ENCODE data around the gene ELMOD3.
"Not testable (repeated sequence)": the region's sequence is repeated elsewhere in the genome, so short reads cannot be mapped to it uniquely, and the experiment has no call there.

Gene ELMOD3

DNA sequence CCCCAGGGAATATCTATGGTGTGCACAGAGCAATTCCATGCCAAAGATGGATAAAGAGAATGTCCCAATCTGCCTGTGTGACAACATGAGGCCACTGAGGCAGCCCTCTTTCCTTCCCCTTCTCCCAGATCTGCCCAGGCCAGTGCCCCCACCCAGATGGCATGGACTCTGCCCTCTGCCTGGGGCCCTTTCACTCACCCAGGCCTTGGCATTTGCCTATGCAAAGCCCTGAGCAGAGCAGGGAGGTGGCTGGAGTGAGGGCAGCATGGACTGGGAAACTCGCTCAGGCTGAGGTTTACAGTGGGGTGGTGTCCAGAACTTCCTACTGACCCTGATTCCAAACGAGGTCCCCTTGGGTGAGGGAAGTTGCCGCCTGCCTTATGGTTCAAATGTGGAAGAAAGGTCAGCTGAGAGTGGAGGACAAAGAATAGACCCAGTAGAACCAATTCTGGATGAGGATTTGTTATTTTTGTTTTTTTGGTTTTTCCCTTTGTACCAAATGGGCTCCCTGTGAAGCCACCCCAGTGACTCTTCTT is 72.8 kb downstream of the ELMOD3 start:
- no peak for DNase-seq (ENCODE audit: low spot score)

DNA sequence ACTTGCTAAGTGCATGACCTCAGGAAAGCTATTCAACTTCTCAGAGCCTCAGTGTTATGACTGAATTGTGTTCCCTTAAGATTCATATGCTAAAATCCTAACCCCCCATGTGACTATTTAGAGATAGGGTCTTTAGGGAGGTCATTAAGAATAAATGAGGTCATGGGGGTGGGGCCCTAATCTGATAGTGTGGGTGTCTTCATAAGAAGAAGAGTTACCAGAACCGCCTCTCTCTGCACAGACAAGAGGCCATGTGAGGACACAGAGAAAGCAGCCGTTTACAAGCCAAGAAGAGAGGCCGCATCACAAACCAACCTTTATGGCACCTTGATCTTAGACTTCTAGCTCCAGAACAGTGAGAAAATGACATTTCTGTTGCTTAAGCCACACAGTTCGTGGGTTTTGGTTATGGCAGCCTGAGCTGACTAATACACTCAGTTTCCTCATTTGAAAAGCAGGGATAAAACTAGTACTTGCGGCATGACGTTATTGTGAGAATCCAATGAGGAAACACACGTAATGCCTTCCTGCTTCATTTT is 73.8 kb downstream of the ELMOD3 start:
- peak; percentile 49 for DNase-seq (ENCODE audit: low spot score)

DNA sequence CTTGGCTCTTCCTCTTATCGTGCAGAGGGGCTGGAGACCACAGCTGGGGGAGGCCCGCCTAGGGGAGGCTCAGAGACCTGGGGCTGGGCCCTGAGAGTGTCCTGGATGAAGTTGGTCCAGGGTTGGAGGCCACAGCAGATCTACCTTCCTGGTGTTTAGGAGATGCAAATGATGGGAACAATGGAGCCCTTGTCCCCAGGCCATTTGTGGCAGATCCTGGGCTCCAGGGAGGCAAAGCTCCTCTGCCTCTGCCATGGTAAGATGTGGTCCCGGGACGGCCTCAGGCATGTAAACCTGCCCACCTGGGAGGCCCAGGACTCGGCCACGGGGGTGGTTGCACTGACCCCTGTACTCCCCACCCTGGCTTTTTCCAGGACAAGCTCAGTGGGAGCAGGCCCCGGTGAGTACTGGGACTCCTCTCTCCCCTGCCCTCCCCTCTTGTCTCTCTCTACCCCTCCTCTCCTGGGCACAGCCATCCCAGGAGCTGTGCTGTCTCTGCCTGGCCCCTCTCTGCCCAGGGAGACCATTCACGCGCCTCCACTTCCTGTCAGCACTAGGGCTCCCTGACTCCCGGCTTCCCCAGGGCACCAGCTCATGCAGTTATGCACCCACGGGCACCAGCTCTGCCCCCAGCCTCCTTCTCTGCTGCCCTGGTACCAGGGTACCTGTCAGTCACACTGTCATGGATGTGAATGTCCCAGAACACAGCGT is 74.8 kb downstream of the ELMOD3 start:
- DNase-seq (ENCODE audit: low spot score), result no peak

DNA sequence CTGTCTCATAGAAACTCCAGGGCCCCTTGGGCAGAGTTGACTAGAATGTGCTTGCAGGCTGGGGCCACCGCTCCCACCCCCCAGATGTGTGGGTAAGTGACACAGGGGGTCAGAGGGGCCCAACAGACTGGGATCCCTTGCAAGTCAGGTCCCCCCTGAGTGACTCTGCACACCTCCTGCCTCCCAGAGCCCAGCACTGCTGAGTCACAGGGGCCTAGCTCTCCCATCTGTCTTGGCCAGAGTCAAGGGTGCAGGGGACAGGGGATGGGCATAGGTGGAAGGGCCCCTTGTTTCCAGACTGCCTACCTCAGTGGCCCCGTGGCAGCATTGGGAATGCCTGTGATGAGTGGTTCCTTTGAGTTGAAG is 75.3 kb downstream of the ELMOD3 start:
- no peak for DNase-seq (ENCODE audit: low spot score)

DNA sequence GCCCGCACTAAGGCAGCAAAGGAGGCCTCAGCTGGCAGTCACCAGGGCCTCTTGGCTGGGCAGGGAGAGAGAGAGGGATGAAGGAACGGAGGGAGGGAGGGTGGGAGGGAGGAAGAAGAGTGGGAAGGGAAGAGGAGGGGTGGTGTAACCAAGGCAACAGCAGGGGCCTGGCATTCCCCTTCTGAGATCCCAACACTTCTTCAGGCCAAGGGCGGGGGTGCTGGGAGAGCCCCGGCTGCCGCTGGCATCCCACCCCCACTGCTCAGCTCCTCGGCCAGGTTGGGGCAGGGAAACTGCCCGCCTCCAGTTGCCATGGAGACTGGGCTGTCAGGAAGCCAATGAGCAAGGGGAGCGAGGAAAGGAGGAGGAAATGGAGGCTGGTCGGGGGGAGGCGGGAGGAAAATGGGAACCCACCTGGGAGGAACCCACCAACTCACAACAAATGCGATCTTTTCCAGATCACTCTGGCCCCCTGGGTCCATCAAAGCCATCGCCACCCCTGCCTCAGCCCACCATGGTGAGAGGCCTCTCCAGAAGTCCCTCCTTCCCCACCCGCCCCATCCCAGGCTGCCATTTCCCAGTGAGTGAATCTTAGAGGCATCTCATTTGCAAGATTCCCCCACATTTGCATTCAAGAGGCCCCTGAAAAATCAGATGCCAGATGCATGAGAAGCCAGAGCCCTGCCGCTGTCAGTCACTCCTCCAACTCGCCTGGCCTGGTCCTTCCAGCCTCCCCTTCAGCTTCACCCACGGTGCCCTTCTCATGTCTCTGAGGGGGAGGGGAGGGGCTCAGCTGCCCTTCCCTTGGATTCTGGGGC is 76.4 kb downstream of the ELMOD3 start:
- DNase-seq (ENCODE audit: low spot score), result no peak

DNA sequence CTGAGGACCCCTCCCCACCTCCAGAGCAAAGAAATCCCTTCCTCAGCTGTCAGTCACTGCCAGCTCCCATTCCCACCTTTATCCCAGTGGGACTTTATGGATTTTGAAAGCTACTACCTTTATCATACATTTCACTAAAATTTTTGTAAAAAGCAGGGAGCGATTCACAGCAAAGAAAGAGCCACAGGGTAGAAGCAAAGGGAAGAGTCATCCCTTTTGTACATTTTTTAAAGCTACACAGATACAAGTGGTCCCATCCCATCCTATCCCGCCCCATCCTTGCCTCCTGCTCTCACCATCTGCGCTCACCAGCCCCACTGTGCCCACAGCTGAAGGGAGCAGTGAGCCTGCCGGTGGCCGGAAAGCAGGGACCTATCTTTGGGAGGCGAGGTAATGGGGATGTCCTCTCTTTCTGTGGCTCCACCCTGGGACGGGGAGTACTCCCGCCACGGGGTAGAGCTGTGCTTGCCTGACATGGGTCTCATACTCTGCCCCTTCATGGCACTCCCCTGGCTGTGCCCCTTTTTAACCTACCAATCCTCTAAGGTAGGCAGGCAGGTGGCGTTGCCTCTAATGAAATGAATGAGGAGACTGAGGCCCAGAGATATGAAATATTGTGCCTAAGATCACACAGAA is 77.1 kb downstream of the ELMOD3 start:
- DNase-seq (ENCODE audit: low spot score), result no peak

DNA sequence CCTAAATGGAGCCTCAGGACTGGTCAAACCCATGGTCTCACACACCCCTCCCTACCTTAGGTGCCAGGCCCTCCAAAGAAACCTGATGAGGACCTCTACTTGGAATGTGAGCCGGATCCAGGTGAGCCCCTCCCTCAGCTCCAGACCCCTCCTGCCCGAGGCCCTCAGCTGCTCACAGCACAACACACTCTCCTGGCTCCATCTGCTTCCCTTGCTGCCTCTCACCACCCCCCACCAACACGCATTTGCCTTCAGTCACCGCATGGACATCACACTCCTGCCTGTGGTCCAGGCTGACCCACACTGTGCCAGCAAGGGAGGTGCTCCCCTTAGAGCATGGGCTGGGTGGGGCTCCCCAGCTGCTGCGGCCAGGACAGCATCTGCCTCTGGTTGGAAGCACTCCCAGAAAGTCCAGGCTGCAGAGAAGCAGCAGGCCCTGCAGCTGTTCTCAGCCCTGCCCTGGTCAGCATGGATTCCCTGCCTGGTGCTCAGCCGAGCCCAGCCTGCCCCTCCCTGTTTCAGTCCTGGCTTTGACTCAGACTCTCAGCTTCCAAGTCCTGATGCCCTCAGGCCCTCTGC is 79.0 kb downstream of the ELMOD3 start:
- DNase-seq (ENCODE audit: low spot score), result no peak

DNA sequence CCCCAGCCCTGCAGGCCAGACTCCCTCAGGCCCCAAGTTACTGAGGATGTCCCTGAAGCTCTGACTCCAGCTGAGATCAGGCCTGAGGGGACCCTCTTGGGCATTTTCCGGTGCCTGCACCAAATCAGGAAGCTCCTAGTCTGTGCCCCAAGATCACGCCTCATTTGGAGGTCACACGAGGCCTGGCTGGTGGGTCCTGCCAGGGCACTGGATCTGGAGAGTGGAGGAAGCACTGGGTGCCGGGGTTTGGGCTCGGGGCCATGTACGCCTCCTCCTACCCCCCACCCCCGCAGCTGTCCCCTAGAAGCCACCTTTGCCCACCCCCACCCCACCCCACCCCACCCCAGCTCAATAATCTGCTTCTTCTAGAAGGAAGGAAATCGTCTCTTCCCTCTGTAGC is 80.1 kb downstream of the ELMOD3 start:
- no peak for DNase-seq (ENCODE audit: low spot score)

DNA sequence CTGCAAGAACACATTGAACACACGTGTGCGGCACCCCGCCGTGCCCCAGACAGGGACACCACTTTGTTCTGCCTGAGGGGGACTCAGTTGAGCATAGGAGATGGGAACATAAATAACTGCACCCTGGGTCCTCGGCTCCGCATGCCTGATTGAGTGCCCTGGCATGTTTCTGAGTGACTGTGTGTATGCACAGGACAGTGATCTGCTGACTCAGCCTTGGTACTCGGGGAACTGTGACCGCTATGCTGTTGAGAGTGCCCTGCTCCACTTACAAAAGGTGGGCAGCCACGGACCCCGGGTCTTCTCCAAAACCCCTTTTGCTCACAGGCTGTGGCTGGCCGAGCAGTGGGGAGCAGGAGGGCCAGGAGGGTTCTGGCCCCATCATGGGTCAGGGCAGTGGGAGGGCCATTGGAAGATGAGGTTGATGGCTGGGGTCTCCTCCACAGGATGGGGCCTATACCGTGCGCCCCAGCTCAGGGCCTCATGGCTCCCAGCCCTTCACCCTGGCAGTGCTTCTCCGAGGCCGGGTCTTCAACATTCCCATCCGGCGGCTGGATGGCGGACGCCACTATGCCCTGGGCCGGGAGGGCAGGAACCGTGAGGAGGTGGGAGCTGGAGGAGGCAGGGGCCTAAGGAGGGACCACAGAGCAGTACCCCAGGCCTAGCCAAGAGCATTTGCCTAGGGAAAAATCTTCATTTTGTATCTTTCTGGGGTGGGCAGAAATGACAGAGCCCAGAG is 80.8 kb downstream of the ELMOD3 start:
- DNase-seq (ENCODE audit: low spot score), result no peak

DNA sequence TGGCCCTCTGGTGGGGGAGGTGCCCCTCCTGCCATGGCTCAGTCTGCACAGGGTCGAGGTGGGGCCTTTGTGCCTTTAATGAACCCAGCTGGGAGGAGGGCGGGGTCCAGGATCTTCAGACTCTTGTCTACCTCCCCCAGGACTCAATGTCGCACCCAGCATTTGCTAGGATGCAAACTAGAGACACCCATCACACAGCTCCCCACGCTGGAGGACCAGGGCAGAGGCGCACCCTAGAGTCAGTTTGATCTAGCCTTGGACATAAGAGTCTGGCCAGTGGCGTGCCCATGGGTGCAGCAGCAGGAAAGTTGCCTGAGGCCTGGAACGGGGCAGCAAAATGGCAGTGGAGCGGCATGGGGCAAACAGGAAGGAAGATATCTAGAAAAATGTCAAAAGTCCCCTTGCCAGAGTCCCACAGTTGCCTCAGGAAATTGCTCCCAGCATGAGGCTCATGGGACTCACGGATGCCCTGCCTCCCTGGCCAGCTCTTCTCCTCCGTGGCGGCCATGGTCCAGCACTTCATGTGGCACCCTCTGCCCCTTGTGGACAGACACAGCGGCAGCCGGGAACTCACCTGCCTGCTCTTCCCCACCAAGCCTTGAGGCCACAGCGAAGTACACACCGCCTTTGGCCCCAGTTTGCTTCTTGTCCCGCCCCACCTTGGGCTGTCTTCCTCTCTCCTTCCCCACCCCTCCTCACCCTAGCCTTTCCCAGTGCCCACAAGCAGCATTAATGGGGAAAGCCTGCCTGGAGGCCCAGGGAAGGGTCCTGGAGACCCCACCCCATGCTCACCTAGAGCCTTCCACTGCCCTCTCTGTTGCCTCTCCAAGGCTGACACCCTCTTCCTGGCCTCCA is 81.6 kb downstream of the ELMOD3 start:
- DNase-seq (ENCODE audit: low spot score), result no peak

DNA sequence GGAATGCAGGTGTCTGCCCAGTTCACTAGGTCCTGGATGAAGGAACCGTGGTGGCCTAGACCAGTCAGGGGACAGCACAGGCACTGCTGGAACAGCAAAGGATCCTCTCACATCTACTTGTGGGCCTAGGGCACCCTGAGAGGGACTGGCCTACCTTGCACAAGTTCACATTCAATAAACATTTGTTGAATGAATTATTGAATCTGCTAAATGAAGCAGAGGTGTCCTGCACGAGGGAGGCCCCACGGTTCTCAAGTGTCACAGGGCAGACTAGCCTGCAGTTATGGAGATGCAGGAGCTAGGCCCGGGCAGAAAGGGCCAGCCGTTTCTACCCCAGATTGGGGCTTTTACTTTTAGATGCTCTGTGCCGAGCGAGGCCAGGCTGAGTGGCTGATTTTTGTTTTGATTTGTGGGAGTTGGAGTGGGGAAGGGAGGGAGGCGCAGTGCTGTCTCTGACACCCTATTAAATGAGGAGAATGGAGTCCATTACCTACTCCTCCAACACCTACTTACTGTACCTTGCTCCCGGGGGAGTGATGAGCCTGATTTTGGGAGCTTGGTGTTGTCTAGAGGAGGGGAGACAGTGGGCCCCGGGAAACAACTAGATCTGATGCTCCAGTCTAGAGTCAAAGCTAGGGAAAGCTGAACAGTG is 82.4 kb downstream of the ELMOD3 start:
- no peak for DNase-seq (ENCODE audit: low spot score)

DNA sequence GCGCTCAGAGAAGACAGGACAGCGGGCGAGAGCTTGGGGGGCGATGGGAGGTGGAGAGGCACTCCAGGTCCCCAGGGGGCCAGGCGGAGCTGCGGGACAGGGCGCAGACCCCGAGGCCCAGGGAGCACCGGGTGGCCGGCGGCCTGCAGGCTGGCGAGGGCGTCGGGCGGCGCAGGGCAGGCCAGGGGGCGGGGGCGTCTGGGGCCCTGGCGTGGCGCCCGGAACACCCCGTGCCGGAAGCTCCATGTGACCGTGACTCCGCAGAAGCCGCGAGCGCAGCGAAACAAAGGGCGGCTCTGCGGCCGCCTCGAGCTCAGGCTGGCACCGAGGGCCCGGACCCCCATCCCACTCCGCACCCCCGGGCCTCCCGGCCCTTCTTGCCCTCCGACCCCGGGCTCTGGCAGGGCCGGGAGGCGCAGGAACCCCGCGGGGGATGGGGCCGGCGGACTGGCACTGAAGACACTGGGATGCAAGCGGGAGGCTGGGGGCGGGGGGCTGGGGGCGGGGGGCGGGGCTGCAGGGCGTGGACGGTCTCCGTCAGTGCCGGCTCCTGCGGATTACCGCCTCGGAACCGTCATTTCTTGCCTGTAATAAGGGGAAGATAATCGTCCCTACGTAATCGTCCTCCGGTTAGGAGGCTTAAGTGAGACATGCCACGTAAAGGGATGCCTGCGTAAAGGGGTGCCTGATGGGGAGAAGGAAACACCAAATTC is 83.1 kb downstream of the ELMOD3 start:
- DNase-seq (ENCODE audit: low spot score), result peak; percentile 77

DNA sequence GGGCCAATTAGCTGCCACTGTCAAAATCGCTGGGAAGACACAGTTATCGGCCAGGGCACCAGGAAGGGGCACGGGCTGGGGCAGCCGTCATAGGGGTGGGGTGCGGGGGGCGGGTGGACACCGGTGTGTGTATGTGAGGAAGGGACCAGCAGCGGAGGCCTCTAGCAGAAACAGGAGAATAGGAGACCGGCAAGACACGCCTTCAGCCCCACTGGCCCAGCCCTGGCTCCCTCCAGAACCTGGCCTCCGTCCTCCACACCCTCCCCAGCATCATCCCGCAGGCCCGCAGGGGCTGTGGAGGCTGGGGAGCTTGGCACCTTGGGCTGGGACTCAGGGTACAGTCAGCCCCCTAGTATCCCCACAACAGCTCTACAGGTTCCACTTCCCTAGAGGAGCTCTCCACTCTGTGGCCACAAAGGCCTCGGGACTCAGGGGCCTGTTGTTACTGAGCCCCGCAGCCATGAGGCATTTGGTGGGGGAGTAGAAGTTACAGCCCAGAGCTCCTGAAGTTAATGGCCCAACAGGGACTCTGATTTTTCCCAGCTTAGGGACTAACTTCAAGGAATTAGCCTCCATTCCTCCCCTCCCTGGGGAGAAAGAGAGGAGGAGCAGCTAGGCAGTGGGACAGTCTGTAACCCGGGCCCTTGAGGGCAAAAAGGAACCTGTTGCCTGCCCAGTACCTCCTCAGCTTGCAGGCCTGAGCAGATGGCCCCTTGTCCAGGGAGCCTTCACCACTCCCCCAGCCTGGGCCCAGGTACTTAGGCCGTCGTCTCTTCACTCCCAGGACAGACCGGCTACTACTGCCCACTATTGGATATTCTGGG is 83.8 kb downstream of the ELMOD3 start:
- DNase-seq (ENCODE audit: low spot score), result no peak

DNA sequence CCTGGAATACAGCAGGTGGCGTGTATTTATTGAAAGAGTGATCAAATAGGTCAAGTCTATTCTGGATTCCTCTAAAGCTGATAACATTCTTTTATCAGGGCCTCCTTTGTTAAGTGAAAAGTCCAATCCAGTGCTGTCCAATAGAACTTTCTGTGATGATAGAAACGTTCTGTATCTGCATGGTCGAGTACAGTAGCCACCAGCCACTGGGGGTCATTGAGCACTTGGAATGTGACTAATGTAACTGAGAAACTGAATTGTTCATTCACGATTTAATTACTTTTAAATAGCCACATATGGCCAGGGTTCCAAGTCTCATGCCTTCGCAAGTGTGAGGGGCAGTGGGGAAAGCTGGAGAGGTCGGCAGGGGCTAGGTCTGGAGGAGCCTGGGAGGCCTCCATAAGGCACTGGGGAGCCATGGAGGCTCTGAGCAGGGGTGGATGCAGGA is 84.5 kb downstream of the ELMOD3 start:
- DNase-seq (ENCODE audit: low spot score), result no peak

DNA sequence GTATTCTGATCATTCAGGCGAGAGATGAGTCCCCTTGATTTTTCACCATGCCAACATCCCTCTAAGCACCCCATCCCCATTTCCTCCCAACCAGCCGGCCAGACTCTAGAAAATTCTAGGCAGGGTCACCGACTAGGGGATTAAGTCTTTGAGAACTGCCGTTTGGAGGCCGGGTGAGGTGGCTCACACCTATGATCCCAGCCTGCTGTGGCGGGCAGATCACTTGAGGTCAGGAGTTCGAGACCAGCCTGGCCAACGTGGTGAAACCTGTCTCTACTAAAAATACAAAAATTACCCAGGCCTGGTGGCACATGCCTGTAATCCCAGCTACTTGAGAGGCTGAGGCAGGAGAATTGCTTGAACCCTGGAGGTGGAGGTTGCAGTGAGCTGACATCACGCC is 85.0 kb downstream of the ELMOD3 start:
- DNase-seq (ENCODE audit: low spot score), result not testable (repeated sequence)

DNA sequence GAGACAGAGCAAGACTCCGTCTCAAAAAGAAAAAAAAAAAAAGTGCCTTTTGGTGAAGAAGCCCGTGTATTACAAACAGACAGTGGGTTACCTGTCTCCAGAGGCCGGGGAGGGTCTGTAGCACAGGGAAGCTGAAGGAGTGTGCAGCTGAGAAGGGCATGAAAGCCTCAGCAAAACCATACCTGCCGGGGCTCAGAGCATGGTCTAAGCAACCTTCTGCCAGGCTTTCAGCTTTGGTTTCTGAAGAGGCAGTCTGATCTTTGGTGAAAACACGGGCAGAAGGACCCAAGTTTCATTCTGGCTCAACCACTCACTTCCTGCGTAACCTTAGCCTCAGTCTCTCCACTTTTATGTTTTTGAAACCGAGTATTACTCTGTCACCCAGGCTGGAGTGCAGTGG is 85.4 kb downstream of the ELMOD3 start:
- no peak for DNase-seq (ENCODE audit: low spot score)

DNA sequence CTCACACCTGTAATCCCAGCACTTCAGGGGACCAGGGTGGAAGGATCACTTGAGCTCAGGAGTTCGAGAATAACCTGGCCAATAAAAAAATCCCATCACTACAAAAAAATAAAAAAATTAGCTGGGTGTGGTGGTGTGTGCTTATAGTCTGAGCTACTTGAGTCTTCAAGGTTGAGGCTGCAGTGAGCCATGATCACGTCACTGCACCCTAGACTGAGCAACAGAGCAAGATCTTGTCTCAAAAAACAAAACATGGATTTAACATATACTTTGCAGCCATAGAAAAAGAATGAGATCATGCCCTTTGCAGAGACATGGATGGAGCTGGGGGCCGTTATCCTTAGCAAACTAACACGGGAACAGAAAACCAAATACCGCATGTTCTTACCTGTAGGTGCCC is 86.2 kb downstream of the ELMOD3 start:
- DNase-seq (ENCODE audit: low spot score), result no peak
